NCI-H1436 (cell line): ENCODE data around the gene PPP4R4.
"Not testable (repeated sequence)": the region's sequence is repeated elsewhere in the genome, so short reads cannot be mapped to it uniquely, and the experiment has no call there.

Experiments used
- DNase-seq: peaks from one replicate; lab custom pipeline; 2025; lab: John Stamatoyannopoulos, UW

Gene PPP4R4

DNA sequence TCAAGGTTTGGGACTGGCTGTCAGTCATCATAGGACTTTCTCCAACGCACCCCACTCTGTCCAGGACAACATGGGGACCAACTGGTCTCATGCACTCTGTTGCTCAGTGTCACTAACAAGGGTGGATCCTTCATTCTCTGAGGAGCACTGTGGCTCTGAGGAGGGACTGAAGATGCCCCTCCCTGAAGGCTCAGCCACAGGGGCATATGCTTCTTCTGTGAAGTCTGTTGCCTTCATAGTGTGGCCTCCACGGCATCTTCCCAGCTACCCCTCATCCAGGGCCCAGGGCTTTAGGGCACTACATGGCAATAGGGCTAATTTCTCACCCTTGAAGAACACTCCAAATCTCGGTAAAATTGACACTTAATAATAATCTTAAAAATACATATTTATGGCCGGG is 30.4 kb upstream of the PPP4R4 start:
- DNase-seq = no peak

DNA sequence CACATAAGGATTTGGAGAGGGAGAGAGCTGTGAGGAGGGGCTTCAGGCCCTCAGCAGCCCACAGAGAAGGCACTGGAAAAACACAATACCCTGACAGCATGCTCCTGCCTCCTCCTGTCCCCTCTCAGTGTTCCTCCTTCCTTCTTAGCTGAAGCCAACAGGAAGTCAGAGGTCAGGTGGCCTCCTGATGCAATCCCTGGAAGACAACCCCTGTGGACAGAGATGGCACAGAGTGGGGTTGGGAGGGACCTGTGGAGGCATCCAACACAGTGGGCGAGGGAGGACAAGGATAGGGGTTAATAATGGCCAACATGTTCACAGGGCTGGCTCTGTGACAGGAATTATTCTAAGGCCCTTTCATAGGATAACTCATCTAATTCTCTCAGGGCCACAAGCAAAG is 29.4 kb upstream of the PPP4R4 start:
- no peak for DNase-seq

DNA sequence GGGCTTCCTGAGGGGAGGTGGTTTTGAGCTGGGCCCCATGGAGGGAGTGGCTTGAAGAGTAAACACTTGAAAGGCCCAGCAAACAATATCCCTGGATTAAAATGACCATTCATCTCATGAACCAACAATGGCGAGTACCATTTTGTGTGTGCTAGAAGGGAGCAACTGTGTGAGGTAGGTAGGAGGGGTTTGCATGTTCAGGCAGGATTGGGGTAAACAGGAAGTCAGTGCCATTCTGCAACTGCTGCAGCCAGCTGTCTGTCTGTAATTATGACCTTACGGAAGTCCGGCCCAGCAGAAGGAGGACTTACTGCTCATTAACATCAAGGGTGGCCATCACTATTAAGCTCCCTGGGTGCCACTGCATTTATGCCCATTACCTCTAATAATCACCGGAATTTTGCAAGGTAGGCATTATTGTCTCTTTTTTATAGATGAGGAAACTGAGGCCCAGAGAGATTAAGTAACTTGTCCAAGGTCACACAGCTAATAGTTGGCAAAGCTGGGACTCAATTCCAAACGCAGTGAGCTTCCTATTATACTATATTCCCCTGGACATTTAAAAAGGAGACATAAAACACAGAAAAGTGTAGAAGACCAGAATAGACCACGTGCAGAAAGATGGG is 28.1 kb upstream of the PPP4R4 start:
- DNase-seq = no peak

DNA sequence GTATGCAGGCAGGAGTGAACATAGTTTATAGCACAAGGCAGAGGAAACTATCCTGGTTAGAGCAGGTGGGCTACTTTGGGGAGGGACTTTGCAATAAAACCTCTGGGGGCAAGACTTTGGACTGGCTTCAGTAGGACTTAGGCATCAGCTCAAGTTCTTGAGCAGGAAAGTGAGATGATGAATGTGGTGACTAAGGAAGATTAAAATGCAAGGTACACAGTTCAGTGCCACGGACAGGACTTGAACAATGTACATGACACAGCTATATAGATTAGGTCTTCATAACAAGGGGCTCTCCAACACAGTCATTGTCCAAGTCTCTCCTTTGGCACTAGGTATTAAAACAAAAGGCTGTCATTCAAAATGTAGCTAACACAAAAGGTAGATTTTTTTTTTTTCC is 21.4 kb upstream of the PPP4R4 start:
- no peak for DNase-seq

DNA sequence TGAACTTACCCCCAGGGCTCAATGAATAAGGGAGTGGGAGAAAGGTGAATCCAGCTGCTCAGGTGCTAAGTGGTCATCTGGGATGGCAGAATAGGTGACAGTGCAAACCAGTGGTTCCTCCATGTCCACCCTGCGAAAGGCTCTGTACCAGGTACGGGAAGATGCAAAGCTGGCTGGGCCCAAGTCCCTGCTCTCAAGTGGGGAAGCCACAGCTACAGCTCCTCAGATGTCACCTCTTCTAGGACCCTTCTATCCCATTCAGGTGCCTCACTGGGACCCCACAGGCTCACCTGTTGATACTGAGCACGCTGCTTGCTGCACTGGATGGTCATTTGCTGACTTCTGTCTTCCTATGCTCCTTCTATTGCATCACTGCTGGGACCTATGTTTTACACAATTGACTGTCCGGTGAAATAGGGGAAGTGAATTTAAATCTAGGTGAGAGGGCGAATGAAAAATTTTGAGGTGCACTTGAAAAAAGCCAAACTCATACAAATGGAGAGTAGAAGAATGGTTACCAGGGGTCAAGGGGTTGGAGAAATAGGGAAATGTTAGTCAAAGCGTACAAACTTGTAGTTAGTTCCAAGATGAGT is 20.3 kb upstream of the PPP4R4 start:
- DNase-seq = no peak

DNA sequence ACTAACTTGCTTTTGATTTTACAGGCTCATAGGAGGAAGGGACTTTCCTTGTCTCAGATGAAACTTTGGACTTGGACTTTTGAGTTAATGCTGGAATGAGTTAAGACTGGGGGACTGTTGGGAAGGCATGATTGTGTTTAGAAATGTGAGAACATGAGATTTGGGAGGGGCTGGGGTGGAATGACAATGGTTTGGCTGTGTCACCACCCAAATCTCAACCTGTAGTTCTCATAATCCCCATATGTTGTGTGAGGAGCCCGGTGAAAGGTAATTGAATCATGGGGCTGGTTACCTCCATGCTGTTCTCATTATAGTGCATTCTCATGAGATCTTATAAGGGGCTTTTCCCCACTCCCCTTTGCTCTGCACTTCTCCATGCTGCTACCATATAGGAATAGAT is 18.0 kb upstream of the PPP4R4 start:
- not testable (repeated sequence) for DNase-seq

DNA sequence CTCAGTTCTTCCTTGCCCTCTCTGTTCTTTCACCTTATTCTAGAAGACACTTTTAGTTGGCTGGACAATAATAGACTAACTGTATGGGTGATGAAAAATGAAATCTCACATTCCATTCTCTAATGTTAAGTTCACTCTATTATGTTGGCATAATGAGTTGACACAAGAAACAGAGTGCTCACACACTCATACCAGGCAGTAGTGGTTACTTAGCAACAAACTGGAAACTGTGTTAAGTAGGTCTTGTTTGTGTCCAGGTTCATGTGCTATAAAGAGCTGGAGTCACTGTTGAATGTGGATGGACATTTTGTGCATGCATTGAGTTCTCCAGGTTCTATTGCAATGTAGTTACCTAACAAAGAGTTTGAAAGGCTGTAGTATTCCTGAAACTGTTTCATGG is 16.9 kb upstream of the PPP4R4 start:
- DNase-seq = no peak

DNA sequence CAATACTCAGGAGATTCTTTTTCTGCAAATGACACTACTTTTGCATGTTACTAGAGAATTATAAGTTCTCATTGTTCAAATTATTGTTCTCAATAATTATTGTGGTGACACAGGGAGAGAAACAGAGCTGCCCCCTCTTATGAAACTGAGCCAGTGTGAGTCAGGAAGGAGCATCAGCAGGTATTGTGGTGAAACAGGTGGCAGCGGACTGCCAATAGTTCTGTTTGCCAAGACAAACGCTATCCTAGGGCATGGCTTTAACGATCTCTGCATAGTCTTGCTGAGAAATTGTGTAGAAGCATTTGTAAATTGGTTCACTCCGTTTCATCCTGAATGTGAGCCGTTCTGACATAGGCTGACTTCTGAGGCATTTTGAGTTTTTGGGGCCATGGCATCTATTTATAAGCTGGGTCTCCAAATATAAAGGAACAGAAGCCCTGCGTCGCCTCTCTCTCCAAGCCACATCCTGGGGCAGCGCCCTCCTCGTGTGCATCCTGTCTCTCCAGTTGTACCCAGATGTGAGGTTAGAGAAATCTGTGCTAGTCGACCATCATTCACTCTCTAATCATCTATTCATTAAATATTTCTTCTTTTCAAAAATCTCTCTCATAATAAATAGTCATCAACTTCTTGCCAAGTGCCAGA is 15.8 kb upstream of the PPP4R4 start:
- DNase-seq = no peak

DNA sequence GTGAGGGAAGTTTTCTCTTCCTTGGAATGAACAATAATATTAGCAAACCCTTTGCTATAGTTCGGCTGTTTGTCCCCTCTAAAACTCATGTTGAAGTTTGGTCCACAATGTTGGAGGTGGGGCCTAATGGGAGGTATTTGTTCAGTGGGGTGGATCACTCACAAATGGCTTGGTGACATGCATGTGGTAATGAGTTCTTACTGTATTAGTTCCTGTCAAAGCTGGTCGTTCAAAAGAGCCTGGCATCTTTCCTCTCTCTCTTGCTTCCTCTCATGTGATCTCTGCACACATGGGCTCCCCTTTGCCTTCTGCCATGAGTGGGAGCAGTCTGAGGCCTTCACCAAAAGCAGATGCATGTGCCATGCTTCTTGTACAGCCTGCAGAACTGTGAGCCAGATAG is 13.1 kb upstream of the PPP4R4 start:
- DNase-seq = no peak

DNA sequence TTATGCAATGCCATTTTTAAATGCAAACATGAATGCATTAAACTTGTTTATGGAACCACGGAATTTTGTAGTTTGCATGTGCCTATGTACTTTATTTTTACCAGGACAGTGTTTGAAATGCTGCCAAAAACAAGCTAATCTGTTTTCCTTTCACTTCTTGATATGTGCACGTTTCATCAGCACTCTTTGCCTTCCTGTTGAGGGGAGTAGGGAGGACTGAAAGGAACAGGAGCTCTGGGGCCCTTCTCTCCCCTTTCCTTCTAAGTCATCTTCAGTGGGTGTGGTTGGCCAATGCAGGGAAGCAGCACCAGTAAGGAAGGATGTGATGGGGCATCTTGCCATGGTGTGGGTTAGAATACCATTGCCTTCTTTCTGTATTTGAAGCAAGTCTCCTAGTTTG is 12.1 kb upstream of the PPP4R4 start:
- no peak for DNase-seq

DNA sequence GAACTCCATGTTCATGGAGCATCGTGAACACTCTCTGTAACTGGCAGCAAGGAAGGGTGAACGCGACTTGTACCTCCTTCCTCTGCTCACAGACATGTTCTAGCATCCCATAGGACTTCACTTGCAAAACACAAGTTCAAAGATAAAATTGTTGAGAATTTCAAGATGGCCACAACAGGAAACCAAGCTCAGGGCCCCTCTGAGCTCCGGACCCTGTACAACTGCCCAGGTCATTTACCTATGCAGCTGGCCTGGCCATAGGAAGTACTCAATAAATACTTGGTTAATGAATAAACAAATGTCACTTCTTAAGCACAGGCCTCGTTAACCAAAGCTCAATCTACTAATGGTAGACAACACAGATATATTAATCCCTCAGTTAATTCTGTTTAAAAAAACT is 11.7 kb upstream of the PPP4R4 start:
- no peak for DNase-seq

DNA sequence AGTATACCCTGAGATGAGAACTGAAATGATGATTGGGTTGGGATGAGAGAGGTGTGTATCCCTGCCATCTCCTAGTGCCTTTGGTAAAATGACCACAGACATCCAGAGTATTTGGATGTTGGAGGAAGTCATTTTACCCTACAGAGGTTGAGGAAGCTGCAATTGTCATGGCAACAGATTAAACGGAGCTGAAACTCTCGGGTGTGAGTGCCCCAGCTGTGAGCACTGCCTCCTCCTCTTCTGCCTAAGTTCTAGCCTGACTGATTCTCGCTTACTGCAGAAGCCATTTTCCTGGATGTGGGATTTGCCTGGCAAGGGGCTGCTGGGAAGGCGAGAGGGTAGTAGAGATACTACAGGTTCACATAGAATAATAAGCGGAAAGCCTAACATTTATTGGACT is 10.3 kb upstream of the PPP4R4 start:
- no peak for DNase-seq

DNA sequence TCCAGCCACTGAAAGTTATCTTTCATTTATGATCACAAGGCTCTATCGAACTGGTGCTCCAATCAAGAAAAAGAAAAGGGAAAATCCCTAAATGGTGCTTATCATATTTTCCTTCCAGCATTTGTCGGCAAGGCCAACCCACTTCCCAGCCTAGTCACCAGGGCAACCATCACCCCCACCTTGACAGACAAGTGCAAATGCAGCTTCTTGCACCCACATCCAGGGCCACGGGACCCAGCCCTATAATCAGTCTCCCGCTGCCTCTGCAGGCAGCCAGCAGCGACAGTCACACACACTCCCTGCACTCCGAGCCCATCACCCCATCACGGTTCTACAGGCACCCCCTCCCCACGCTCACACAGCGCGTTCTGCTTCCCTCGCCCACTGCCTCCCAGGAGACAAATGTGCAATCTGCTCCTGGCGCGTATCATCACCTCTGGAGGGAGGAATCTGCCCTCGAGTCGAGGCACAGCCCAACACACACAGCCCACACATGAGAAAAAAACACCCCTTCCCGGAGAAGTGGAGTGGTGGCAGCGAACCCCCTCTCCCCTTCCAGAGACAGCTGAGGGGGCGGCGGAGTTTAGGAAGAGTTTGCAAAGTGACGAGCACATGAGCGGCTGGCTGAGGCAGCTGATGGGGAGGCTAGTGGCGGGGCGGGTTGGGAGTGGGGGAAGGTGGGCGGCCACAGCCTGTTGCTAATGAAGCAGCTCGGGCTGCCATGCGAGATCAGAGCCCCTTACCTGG is 9.3 kb upstream of the PPP4R4 start:
- DNase-seq = no peak

DNA sequence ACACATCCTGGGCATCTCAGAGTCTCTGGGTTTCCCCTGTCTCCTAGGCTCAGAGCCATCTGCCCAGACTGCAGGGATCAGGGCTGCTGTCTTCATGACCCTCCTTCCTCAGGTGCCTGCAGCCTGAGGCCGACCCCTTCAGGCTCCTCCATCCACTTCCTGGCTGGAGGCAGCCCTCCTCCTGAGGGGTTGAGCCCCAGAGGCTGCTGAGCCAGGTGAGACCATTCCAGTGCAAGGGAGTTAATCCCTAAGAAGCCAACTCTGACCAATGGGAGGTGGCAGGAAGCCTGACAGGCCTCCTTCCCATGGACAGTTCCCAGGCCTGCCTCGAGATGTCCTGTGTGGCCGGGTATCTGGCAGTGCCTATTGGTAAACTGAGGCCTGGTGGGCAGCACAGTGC is 8.4 kb upstream of the PPP4R4 start:
- DNase-seq = no peak

DNA sequence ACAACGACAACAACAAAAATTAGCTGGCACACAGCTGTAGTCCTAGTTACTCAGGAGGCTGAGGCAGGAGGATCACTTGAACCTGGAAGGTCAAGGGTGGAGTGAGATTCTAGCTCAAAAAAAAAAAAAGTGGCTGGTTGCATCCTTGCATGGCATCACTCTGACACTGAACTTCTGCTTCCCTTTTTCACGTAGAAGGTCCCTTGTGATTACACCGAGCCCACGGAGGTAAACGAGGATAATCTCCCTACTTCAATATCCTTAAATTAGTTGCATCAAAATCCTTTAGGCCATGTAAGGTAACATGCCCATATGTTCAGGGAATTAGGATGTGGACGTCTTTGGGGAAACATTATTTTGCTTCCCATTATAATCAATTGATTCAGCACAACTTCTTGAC is 4.0 kb upstream of the PPP4R4 start:
- DNase-seq = no peak

DNA sequence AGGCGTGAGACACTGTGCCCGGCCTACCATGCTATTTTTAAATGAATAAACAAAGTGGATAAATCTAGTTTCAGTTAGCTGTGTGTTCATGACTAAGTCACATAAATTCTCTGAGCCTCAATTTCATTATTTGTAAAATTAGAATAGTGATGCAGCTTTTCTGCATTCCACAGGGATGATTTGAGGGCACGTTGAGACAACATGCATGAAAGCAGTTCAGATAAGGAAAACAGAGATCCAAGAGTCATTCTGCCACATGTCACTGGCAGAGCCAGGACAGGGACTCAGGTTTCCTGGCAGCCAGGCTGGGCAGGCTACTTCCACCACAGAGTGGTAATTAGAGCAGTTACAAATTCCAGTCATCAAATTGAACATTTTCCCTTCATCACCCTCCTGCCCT is 2.9 kb upstream of the PPP4R4 start:
- no peak for DNase-seq

DNA sequence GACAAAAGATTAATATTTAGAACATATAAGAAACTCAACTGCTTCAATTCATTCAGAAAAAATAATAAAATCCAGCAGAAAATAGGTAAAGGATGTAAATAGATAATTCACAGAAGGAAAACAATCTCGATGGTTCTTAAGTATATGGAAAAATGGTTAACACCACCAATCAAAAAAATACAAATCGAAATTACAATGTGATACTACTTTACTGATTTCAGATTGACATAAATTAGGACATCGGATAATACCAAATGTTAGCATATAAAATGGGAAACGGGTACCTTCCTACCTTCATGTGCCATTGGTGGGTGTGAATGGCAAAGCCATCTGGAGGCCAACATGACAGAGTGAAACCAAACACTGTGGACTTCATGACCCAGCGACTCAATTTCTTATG is 1.6 kb upstream of the PPP4R4 start:
- no peak for DNase-seq

DNA sequence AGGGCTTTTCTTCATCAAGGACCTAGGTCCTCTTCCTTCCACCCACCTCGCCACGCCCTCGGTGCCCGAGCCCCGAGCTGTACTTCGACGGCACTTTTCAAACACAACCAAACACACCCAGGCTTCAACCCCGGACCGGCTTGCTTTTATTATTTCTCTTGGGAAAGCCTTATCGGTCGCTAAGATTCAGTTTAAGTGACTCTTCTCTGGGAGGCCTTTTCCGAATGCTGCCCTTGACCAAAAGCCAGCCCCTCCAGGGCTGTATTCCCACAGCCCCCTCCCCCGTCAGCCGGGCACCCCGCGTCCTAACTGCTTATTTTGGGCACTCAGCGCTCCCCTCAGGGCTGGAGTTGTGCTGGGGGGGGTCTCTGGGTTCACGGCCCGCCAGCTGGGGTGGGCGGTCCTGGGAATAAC is 644 bp upstream of the PPP4R4 start:
- no peak for DNase-seq

DNA sequence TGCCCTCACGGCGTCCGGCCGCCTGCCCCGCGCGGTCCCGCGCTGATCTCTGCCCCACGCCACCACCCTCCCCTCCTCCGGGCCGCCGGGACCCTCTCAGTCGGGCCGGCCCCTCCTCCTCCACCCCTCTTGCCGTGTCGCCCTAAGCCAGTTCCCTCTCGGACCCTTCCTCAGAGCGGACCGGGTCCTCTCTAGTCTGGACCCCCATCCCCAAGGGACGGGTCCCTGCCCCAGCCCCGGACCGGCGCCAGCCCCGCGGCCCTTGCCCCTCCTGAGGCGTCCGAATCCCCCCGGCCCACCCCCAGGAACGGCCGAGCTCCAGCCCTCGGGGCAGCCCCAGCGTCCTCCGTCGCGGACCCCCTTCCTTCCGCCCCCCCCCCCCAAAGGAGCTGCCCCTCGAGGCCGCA is 485 bp downstream of the PPP4R4 start:
- no peak for DNase-seq

DNA sequence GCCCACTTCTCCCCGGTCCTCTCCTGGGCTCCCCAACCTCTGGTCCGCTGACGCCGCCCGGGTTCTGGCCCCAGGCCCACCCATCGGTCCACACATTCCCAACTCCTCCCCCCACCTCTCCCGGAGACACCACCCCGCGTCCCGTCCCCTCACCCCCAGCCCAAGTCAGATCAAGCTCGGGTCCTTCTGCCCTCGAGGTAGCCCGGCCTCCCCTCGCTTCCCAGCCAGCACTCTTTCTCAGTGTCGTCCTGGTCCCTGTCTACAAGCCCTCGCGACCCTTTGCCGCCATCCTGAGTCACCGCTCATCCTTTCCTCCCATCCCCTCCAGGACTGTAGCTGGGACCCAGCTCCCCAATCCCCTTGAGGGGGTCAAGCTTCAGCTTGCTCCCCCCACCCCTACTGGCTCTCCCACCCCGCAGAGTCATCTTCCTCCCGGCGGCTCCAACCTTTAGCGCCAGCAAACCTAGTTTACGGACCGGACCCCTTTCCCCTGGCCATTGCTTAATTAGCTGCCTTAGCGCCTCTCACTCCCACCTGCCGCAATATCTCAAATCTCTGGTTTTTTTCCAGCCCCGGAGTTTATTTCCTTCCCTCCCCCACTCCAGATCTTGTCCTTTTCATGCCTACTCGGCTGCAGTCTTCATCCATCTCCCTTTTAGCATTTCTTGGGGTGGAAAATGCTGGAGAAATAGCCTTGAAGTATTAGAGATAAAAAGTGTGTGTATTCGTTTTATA is 1.1 kb downstream of the PPP4R4 start:
- DNase-seq = no peak

DNA sequence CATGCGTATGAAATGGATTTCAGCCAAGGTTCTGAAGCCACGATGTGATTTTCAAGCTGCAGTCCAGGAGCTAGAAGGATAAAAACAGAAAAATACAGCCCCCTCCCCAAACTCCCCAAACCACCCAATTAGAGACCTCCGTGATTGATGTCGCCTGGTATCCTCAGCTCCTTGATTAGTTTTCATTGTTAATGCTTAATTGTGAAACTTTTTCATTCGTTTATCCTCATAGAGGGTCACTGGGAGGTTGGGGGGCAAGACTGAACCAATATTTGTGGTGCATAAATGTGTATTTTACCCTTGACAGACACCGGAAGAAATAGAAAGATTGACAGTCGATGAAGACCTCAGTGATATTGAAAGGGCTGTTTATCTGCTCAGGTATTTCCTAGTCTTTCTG is 1.6 kb downstream of the PPP4R4 start:
- DNase-seq = no peak

DNA sequence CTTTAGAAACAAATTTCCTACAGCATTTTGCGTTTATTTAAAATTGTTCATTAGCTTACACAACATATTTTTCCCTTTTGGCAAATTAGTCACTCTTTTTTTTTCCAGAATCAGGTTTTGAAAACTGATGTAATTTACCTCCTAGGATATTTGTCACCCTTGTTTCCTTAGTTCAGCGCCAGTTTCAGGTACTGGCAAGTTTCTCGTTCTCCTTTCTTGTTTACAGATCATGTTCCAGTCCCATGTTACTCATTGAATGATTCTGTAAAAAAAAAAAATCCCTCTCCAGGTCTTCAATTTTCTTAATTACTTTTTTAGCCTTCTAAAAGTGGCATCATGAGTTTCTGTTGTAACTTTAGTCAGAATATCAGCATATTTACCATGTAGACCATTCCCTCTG is 2.7 kb downstream of the PPP4R4 start:
- no peak for DNase-seq

DNA sequence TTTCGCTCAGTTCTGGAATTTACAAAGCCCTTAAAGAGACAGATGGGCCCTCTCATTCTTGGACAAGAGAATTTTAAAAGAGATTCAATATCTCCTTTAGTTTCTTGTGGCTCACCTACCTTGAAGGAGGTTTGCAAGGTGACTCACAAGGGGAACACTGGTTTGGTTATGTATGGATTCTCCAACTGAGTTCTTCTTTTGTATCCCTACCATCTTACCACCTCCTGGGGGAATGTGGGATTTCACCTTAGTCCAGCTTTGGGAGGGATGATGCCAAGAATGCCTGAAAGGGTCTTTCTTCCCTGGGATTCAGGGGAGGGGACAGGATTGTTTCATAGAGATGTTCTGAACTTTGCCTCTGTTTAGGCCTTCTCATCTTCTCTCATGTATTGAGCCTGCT is 3.7 kb downstream of the PPP4R4 start:
- no peak for DNase-seq
